OCI-LY7 (cell line): ENCODE data around the gene HERC2. TPM values are rescaled to one million over a fixed set of nuclear protein-coding genes. Genes with fewer than 3 reads are reported as not detected.
"Not testable (repeated sequence)": the region's sequence is repeated elsewhere in the genome, so short reads cannot be mapped to it uniquely, and the experiment has no call there.

ENCODE experiments used
- BruUV-seq: library from RNA; stranded (reverse); fragments of 400-500 nt; replicated peaks from 2 replicates; lab custom pipeline; 2021; lab: Mats Ljungman, UMichigan
- CTCF ChIA-PET: fragments of 300-600 bp; sonication (Branson Sonifier 250); formaldehyde crosslinking; loops from one replicate; lab custom pipeline; 2022; ENCODE audit warnings: antibody characterized with exemption; ENCODE audit not compliant: unreplicated experiment; lab: Charles Lee
- POLR2A ChIA-PET: fragments of 300-600 bp; sonication (Branson Sonifier 250); formaldehyde crosslinking; loops from one replicate; lab custom pipeline; 2022; ENCODE audit warnings: antibody characterized with exemption; lab: Charles Lee
- DNase-seq: peaks from one replicate; pipeline ENCODE4 v3.0.0-alpha.2; 2015; ENCODE audit warnings: low spot score
- H2AFZ ChIP-seq: fragments of 200-600 bp; sonication (generic), shearing (Covaris generic); 2 replicates; pipeline ENCODE4 v1.6.1; 2014; ENCODE audit warnings: mild to moderate bottlenecking, antibody characterized with exemption, low read length, moderate library complexity
- H3K27ac ChIP-seq: fragments of 200-600 bp; sonication (generic); 2 replicates; pipeline ENCODE4 v1.5.1; 2014; ENCODE audit warnings: mixed run types, low read depth, mild to moderate bottlenecking, moderate library complexity, low read length, inconsistent platforms; ENCODE audit not compliant: poor library complexity, severe bottlenecking
- H3K36me3 ChIP-seq: fragments of 200-600 bp; sonication (generic); 2 replicates; pipeline ENCODE4 v1.6.1; 2014; ENCODE audit warnings: mild to moderate bottlenecking, antibody characterized with exemption, low read length, moderate library complexity, mixed read lengths; ENCODE audit not compliant: insufficient read depth
- H3K4me1 ChIP-seq: fragments of 200-600 bp; sonication (generic); 2 replicates; pipeline ENCODE4 v1.5.1; 2014; ENCODE audit warnings: mild to moderate bottlenecking, low read length; ENCODE audit not compliant: insufficient read depth, poor library complexity, severe bottlenecking
- H3K4me2 ChIP-seq: fragments of 200-600 bp; sonication (generic); 2 replicates; pipeline ENCODE4 v1.6.1; 2014; ENCODE audit warnings: mild to moderate bottlenecking, low read length
- H3K4me3 ChIP-seq: fragments of 200-600 bp; sonication (generic); 2 replicates; pipeline ENCODE4 v1.5.1; 2014; ENCODE audit warnings: mild to moderate bottlenecking, low read depth, low read length; ENCODE audit not compliant: poor library complexity, severe bottlenecking
- H3K79me2 ChIP-seq: fragments of 200-600 bp; sonication (generic); 2 replicates; pipeline ENCODE4 v1.6.1; 2016; ENCODE audit warnings: low read depth, mild to moderate bottlenecking, low read length, moderate library complexity, mixed read lengths; ENCODE audit not compliant: insufficient read depth
- H3K9me2 ChIP-seq: fragments of 200-600 bp; sonication (generic); 2 replicates; pipeline ENCODE4 v1.6.1; 2016; ENCODE audit warnings: mild to moderate bottlenecking, low read length, mixed read lengths; ENCODE audit not compliant: insufficient read depth
- H3K9me3 ChIP-seq: fragments of 200-600 bp; sonication (generic); 2 replicates; pipeline ENCODE4 v1.6.1; 2014; ENCODE audit warnings: mild to moderate bottlenecking, mixed run types, low read length, mixed read lengths
- H4K20me1 ChIP-seq: fragments of 200-600 bp; sonication (generic); 2 replicates; pipeline ENCODE4 v1.6.1; 2014; ENCODE audit warnings: mild to moderate bottlenecking, antibody characterized with exemption, low read length, moderate library complexity, mixed read lengths; ENCODE audit not compliant: insufficient read depth
- EZH2phosphoT487 ChIP-seq: fragments of 200-600 bp; sonication (generic); IDR thresholded peaks from 2 replicates; pipeline ENCODE4 v1.6.1; 2018; ENCODE audit warnings: low read depth, borderline replicate concordance, mild to moderate bottlenecking, mixed run types, antibody characterized with exemption, low read length, moderate library complexity, mixed read lengths
- intact Hi-C: fragments of 100-400 bp; cut with micrococcal nuclease; formaldehyde crosslinking; loops from one replicate; pipeline ENCODE4 v1.10.0; 2022; ENCODE audit not compliant: unreplicated experiment
- total RNA-seq, 2 experiments: library from RNA; depleted of rRNA in 1 of 2; stranded (reverse); fragments of >200 nt in 1 of 2; shearing (Covaris generic) in 1 of 2; gene quantifications; 2 replicates each; pipeline ENCODE4 v1.2.3, GENCODE V29; 2014 to 2022
- TF ChIP-seq, protein P1 (sequence below): fragments of 200-600 bp; sonication (generic); conservative IDR thresholded peaks from 2 replicates; pipeline ENCODE4 v1.5.1; 2014; ENCODE audit warnings: mild to moderate bottlenecking, antibody characterized with exemption, low read length, moderate library complexity, mixed read lengths

Gene HERC2
- total RNA-seq, 2 experiments from 2014 or later: 55.5 to 94.0 TPM

DNA sequence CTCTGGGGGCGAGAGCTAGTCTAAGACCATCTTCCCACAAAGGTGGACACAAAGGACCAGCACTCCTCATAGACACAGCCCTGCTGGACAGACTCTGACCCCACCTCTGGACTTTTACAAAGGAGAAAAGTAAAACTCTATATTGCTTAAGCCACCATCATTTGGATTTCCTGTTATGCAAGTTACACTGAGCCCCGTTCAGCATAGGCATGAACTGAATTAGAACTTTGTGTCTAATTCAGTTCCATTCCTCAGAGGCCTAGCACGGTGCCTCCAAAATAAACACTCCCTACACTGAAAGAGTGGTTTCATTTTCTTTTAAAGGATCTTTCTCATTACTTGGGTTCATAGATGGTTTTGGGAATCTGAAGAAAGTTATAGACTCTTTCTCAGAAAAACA, 143.7 kb downstream of the HERC2 start:
- DNase-seq: no peak
- no peak overlapping the region for H3K4me3 ChIP-seq
- peaks cover 41% of the 10 kb centered on the region for H3K36me3 ChIP-seq
- H2AFZ ChIP-seq: no peak overlapping the region
- H3K4me1 ChIP-seq: no peaks in the 10 kb centered on the region
- no peaks in the 10 kb centered on the region for H4K20me1 ChIP-seq
- POLR2A ChIA-PET: no interaction called here
- BruUV-seq: no TSS peak
- no peak overlapping the region for H3K4me2 ChIP-seq
- H3K9me2 ChIP-seq: no peaks in the 10 kb centered on the region
- no peak overlapping the region for H3K27ac ChIP-seq
- CTCF ChIA-PET: no interaction called here
- intact Hi-C loops: no loop called here
- no peaks in the 10 kb centered on the region for H3K9me3 ChIP-seq
- no peaks in the 10 kb centered on the region for H3K79me2 ChIP-seq
- no peak for TF ChIP-seq EZH2phosphoT487
- TF ChIP-seq, protein P1, sequence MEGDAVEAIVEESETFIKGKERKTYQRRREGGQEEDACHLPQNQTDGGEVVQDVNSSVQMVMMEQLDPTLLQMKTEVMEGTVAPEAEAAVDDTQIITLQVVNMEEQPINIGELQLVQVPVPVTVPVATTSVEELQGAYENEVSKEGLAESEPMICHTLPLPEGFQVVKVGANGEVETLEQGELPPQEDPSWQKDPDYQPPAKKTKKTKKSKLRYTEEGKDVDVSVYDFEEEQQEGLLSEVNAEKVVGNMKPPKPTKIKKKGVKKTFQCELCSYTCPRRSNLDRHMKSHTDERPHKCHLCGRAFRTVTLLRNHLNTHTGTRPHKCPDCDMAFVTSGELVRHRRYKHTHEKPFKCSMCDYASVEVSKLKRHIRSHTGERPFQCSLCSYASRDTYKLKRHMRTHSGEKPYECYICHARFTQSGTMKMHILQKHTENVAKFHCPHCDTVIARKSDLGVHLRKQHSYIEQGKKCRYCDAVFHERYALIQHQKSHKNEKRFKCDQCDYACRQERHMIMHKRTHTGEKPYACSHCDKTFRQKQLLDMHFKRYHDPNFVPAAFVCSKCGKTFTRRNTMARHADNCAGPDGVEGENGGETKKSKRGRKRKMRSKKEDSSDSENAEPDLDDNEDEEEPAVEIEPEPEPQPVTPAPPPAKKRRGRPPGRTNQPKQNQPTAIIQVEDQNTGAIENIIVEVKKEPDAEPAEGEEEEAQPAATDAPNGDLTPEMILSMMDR: no peak

GRCh38 chr15:28169366-28169765, 152.6 kb downstream of the HERC2 start:
- peaks cover 74% of the 10 kb centered on the region for H3K36me3 ChIP-seq
- ChIA-PET POLR2A (no interaction called here), CTCF (no interaction called here)
- H2AFZ ChIP-seq: no peak overlapping the region
- H3K9me3 ChIP-seq: no peaks in the 10 kb centered on the region
- H3K4me1 ChIP-seq: no peaks in the 10 kb centered on the region
- H3K4me2 ChIP-seq: no peak overlapping the region
- intact Hi-C loops: no loop called here
- no peak for DNase-seq
- no peaks in the 10 kb centered on the region for H4K20me1 ChIP-seq
- no peaks in the 10 kb centered on the region for H3K9me2 ChIP-seq
- no TSS peak for BruUV-seq
- no peak overlapping the region for H3K4me3 ChIP-seq
- no peak for TF ChIP-seq EZH2phosphoT487
- TF ChIP-seq, protein P1: no peak
- H3K27ac ChIP-seq: no peak overlapping the region
- no peaks in the 10 kb centered on the region for H3K79me2 ChIP-seq

- H2AFZ ChIP-seq, H3K4me3 ChIP-seq, BruUV-seq, H4K20me1 ChIP-seq, H3K9me3 ChIP-seq, H3K4me2 ChIP-seq, CTCF ChIA-PET, H3K4me1 ChIP-seq, intact Hi-C loops, POLR2A ChIA-PET, DNase-seq, H3K27ac ChIP-seq, H3K79me2 ChIP-seq, H3K9me2 ChIP-seq: not testable (repeated sequence)
- H3K36me3 ChIP-seq: peaks cover 79% of the 10 kb centered on the region
Observed at GRCh38 chr15:28168405-28169121, 153.4 kb downstream of the HERC2 start.
